GM19043 (cell line): ENCODE data around the gene P2RY11.

Source experiments
- ATAC-seq: cut with Tn5 transposase; IDR thresholded peaks from one replicate; pipeline ENCODE4 v1.9.1; 2021; ENCODE audit warnings: low read depth; ENCODE audit not compliant: unreplicated experiment

The P2RY11 gene

GRCh38 chr19:10092648-10093294 is 18.7 kb upstream of the P2RY11 start:
- ATAC-seq, result no peak

- no peak for ATAC-seq
These were observed 18.0 kb upstream of the P2RY11 start for GRCh38 chr19:10093295-10094186.

DNA sequence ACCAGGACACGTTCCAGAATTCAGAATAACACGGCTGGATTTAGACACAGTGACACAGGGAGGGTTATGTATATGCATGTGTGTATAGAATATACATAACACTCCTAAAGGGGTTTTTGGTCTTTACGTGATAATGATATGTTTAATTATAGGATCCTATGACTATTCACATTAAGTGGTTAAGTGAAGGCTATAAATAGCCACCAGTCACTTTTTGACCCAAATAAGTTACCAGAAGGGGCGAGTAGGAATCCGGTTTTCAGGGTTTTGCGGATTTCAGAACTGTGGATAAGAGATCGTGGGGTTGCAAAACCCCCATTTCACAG is 15.9 kb upstream of the P2RY11 start:
- ATAC-seq, result no peak

GRCh38 chr19:10095948-10096614 is 15.4 kb upstream of the P2RY11 start:
- peak; percentile 64 for ATAC-seq

DNA sequence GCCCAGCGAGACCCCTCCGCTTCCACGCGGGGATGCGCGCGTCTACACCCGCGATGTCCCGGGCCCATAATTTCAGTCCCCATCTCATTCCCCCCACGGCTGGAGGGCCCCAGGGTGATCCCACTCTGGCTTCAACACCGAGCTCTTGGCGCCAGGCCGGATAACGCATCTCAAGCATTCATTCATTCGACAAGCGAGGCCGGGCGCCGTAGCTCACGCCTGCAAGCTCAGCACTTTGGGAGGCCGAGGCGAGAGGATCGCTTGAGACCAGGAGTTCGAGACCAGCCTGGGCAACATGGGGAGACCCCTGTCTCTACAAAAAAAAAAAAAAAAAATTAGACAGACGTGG is 14.9 kb upstream of the P2RY11 start:
- ATAC-seq, result no peak

- no peak for ATAC-seq
These were observed 11.2 kb upstream of the P2RY11 start for GRCh38 chr19:10100163-10100785.

- no peak for ATAC-seq
These were observed 8.7 kb upstream of the P2RY11 start for GRCh38 chr19:10102787-10103236.

DNA sequence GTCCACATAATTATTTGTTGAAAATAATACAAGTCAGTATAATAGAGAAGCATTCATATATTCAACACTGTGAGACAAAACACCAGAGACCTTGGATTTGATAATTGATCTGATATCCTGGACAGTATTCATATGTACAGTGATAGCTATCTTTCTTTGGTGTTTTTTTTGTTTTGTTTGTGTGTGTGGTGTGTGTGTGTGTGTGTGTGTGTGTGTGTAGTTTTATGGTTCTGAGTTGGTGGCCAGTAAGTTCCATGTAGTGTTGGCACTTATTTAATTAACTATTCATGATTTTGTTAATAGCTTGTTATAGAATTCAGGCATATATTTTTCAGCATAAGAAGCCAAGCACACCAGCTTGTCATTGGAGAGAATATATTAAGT is 7.4 kb upstream of the P2RY11 start:
- no peak for ATAC-seq

GRCh38 chr19:10104665-10105508 is 6.6 kb upstream of the P2RY11 start:
- no peak for ATAC-seq

- no peak for ATAC-seq
These were observed 5.9 kb upstream of the P2RY11 start for GRCh38 chr19:10105509-10106099.

DNA sequence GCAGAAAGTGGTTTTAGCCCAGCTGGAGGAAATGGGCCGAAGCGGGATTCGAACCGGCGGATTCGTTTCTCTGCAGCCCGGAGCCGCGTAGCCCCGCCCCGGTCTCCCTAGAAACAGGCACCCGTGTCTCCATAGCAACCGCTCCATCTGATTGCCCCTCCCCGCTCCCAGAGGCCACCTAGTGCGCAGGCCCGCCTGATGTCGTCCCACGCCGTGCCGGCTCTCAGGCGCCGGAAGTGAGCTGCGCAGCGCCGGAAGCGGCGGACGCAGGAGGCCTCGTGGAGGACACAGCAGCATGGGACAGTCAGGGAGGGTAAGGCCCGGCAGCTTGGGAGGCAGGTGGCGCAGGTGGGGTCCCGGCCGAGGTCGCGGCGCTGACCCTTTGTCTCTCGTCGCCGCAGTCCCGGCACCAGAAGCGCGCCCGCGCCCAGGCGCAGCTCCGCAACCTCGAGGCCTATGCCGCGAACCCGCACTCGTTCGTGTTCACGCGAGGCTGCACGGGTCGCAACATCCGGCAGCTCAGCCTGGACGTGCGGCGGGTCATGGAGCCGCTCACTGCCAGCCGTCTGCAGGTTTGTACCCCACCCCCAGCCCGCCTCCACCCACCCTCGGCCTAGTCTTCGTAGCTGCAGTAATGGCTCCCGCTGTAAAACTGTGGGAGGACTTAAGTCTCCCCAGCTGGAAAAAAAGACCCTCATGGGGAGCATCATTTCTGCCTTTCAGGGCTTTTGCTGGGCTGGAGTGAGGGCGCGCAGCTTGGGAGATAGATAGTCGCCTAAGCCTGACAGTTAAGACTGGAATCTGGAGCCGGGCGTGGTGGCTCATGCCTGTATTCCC is 5.2 kb upstream of the P2RY11 start, which contains the start of gene PPAN:
TSS of gene PPAN (plus strand) at position 263 of the 837 bp plus-strand sequence. CDS start at position 296, 33 bp downstream.
- ATAC-seq, result peak; percentile 45

GRCh38 chr19:10107254-10107653 is 4.2 kb upstream of the P2RY11 start:
- ATAC-seq, result no peak

- ATAC-seq, result no peak
These were observed 3.6 kb upstream of the P2RY11 start for GRCh38 chr19:10107817-10108367.

DNA sequence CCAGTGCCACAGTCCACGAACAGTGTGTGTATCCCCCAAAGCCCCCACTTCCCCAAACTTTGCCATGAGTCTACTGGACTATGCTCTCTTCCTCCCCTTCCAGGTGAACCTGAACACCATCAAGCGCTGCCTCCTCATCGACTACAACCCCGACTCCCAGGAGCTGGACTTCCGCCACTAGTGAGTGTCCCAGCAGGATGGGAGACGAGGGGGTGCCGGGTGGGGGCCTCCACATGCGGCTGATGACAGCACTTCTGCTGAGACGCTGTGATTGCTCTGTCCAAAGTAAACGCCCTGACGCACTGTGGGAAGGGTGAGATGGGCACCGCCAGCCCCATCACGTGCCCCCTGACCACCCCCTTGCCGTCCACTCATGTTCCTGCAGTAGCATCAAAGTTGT is 2.0 kb upstream of the P2RY11 start:
- ATAC-seq, result no peak

DNA sequence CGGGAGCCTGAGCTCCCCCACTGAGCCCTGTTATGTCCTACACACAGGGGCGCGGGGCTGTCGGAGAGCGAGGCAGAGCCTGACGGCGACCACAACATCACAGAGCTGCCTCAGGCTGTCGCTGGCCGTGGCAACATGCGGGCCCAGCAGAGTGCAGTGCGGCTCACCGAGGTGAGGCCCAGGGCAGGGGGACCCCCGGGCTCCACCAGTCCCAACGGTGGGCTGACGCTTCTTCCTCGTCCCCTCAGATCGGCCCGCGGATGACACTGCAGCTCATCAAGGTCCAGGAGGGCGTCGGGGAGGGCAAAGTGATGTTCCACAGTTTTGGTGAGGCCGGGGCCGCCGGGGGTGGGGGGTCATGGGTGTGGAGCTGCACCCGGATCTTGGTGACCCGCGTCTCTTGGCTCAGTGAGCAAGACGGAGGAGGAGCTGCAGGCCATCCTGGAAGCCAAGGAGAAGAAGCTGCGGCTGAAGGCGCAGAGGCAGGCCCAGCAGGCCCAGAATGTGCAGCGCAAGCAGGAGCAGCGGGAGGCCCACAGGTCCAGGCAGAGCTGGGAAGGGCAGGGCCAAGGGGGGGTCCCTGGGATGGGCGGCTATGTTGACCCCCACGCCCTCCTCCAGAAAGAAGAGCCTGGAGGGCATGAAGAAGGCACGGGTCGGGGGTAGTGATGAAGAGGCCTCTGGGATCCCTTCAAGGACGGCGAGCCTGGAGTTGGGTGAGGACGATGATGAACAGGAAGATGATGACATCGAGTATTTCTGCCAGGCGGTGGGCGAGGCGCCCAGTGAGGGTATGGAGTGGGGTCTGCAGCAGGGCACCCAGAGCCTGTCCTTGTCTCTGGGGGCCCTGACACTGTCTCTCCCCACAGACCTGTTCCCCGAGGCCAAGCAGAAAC is 1.2 kb upstream of the P2RY11 start:
- no peak for ATAC-seq

- no peak for ATAC-seq
These were observed 548 bp upstream of the P2RY11 start for GRCh38 chr19:10110972-10111317.

DNA sequence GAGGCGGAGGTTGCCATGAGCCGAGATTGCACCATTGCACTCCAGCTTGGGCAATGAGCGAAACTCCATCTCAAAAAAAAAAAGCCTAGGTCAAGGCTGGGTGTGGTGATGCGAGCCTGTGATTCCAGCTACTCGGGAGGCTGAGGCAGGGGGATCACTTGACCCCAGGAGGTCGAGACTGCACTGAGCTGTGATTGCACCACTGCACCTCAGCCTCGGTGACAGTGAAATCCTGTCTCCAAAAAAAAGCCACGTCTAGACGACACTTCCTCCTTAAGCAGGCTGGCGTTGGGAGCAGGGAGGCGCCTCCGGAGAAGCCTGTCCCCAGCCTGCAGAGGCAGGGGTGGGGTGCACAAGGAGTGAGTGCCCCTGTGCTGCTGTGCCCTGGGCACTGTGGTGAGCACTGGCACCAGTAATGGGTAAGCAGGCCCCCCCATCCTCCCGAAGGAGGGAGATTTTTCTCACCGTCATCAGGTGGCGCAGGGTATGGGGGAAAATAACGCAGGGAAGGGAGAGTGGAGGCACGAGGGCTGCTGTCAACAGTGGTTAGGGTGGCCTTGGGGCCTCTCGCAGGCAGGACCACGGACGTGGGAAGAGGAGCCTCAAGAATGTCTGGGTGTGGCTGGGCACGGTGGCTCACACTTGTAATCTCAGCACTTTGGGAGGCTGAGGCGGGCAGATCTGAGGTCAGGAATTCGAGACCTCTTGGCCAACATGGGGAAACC is 706 bp downstream of the P2RY11 start:
- ATAC-seq, result no peak
